Activated CD8-positive, alpha-beta memory T cell treated with anti-CD3 and anti-CD28 coated beads for 48 hours (primary cell): ENCODE results near the gene ARSG.
"Not testable (repeated sequence)": the region's sequence is repeated elsewhere in the genome, so short reads cannot be mapped to it uniquely, and the experiment has no call there.

Experiments used
- DNase-seq, 3 experiments: peaks; one replicate each; pipeline ENCODE4 v3.0.0-alpha.2; 2020; ENCODE audit warnings: low read depth in 2 of 3, low spot score in 2 of 3

Gene ARSG

DNA sequence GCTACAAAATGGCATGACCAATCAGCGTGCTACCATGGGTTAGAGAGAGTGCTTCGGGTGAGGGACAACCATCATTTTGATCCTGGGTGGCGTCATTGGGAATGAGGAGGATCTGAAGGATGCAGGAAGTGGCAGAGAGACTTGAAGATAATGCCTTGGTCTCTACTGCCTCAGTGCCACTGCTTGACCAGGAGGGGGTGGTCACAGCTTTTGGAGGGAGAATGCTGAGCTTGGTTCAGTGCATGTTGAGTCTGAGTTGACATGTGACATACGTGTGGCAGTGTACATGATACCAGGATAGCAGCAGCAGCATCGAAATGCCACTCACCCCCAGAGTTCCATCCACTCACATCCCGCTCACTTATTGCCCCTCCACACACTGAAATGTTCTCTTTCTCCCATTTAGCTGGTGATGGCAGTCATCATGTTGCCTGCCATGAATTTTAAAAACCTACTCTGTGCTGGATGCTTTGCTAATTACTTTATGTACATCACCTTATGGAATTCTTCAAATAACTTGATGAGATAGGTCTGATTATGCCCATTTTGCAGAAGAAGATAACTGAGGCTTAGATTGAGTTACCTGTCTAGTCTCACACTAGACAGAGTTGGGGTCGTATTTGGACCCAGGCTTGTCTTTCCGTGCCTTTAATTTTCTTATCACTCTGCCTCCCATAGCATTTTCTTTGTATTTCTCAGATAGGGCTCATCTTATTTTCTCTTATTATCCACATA lies 36.7 kb downstream of the ARSG start:
- DNase-seq = no peak

- no peak for DNase-seq
Observed at GRCh38 chr17:68328676-68329075, 37.4 kb downstream of the ARSG start.

- DNase-seq = no peak
Observed at GRCh38 chr17:68329331-68329730, 38.0 kb downstream of the ARSG start.

DNA sequence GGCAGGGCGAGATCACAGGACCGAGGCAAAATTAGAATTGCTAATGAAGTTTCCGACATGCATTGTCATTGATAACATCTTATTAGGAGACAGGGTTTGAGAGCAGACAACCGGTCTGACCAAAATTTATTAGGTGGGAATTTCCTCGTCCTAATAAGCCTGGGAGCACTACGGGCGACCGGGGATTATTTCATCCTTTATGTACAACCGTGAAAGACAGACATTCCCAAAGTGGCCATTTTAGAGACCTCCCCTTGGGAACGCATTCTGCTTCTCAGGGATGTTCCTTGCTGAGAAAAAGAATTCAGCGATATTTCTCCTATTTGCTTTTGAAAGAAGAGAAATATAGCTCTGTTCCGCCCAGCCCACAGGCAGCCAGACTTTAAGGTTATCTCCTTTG lies 40.6 kb downstream of the ARSG start:
- not testable (repeated sequence) for DNase-seq

DNA sequence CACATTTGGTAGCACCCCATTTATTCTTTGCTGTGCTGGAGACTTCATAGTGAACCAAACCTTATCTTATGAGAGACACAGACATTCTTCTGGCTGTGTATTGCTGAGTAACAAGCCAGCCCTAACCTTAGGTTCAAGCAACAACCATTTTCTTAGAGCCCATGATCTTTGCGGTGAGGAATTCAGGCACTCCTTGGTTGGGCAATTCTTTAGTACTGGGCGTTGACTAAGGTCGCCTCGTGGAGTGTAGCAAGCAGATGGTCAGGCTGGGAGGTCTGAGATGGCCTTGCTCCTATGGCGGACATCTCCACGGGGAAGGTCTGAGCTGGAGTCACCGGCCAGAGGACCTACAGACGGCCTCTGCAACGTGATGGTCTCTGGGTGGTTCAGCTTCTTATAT lies 43.1 kb downstream of the ARSG start:
- no peak for DNase-seq

- no peak for DNase-seq
Observed at GRCh38 chr17:68341482-68341881, 50.2 kb downstream of the ARSG start.

- no peak for DNase-seq
Observed at GRCh38 chr17:68343976-68344375, 52.7 kb downstream of the ARSG start.

DNA sequence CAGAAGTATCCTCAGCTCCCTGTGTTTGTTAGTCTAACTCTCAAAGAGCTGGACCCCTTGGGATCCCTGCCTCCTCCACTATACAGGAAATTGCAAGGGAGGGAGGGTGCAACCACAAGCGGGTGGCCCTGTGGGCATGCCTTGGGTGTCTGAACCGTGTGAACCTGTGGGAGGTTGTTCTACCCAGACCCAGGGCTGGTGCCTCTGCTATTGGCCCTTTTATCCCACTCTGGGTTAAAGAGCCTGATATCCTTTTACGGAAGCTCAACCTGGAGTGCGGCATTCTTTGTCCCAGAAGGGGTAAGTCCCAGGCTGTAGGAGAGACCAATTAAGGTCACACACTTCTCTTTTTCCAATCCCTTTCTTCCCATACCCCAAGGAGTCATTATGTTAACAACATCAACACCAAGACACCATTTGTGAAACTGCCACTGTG lies 53.4 kb downstream of the ARSG start:
- DNase-seq = peak in 1 of 3 experiments; percentile 9

- DNase-seq = peak; percentile 37 to 53 (median 51)
Observed at GRCh38 chr17:68346448-68346847, 55.2 kb downstream of the ARSG start.

GRCh38 chr17:68347380-68347779 lies 56.1 kb downstream of the ARSG start:
- DNase-seq = no peak

DNA sequence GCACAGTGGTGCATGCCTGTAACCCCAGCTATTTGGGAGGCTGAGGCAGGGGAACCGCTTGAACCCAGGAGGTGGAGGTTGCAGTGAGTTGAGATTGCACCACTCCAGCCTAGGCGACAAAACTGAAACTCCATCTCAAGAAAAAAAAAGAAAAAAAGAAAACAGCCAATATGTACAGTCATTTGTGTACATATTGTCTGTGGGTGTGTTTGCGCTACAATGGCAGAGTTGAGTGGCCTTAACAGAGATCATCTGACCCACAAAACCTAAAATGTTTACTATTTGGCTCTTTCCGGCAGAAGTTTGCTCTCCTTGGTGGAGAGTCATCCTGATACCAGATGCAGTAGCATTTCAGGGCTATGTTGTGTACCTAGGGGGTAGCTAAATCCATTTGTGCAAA lies 57.9 kb downstream of the ARSG start:
- DNase-seq = no peak

DNA sequence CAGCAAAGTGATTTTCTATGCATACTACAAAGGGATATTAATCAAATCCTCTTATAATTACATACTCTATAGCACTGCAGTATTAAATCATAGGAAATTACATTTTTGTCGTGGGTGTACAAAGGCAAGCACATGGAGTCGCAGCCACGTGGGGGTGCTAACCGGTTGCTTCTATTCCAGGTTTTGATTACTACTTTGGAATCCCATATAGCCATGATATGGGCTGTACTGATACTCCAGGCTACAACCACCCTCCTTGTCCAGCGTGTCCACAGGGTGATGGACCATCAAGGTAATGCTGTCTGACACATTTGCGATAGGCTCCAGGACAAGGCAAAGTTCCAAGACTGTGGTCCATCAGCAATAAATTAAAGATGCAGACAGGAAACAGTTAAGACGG lies 60.1 kb downstream of the ARSG start:
- no peak for DNase-seq

DNA sequence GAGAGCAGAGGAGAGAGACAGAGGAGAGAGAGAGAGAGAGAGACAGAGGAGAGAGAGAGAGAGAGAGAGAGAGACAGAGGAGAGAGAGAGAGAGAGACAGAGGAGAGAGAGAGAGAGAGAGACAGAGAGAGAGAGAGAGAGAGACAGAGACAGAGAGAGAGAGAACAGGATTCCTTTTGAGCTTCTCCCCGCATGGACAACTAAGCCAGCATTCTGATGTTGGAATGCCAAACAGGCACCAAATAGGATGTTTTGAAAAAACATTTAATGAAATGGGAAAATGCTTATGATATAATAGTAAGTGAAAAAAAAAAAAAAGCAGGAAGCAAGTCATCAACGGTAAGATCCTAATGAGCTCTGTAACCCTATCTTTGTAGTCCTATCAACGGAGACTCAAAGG lies 60.7 kb downstream of the ARSG start:
- DNase-seq = no peak

DNA sequence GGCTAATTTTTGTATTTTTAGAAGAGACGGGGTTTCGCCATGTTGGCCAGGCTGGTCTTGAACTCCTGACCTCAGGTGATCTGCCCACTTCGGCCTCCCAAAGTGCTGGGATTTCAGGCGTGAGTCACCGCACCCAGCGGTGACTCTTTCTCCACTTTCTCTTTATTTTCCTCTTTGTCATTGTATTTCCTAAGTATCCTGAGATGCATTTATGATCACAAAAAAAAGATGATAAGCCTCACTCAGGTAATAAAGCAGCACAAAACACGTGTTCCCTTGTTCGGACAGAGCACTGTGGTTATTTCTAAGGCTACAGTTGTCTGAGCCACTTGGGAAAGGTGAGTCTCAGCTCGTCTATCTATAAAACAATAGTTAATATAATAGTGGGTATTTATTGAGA lies 61.4 kb downstream of the ARSG start:
- DNase-seq = not testable (repeated sequence)

DNA sequence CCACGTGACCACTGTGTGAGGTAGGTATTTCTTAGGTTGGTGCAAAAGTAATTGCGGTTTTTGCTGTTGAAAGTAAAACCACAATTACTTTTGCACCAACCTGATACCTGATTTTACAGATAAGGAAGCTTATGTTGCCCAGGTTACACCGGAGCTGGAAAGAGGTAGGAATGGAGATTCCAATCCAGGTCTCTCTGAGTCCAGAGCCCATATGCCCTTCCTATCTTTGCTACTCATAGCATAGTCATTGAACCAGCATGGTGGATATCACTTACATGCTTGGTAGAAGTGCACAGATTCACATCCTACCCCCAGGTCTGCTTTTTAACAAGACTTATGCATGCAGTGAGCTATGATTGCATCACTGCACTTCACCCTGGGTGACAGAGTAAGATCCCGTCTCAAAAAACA lies 61.8 kb downstream of the ARSG start:
- DNase-seq = no peak

- not testable (repeated sequence) for DNase-seq
Observed at GRCh38 chr17:68354311-68354710, 63.0 kb downstream of the ARSG start.

DNA sequence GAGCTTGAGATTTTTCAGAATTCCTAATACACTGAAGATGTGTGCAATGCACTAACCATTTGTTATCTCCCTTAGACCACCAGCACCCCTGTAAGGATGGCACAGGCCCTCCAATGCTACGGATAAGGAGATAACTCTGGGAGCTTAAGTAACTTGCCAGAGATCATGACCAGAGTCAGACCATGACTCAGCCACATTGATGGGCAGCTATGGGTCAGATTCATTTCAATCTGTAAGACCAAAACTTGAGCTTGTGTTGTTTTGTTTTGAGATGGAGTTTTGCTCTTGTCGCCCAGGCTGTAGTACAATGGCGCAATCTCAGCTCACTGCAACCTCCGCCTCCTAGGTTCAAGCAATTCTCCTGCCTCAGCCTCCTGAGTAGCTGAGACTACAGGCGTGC lies 63.8 kb downstream of the ARSG start:
- not testable (repeated sequence) for DNase-seq

DNA sequence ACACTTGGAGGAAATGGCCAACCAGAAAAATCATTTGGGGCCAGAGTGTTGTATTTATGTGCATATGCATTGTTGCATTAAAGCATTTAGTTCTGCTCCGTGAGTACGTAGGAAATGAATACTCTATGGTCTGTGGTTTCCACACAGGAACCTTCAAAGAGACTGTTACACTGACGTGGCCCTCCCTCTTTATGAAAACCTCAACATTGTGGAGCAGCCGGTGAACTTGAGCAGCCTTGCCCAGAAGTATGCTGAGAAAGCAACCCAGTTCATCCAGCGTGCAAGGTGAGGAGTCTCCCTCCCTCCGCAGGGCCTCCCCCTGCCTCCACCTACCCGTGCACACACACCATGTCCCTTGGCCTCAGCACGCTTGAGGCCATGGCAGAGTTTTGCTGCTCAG lies 65.2 kb downstream of the ARSG start:
- peak in 1 of 3 experiments; percentile 30 for DNase-seq

- DNase-seq = no peak
Observed at GRCh38 chr17:68356949-68357455, 65.7 kb downstream of the ARSG start.

DNA sequence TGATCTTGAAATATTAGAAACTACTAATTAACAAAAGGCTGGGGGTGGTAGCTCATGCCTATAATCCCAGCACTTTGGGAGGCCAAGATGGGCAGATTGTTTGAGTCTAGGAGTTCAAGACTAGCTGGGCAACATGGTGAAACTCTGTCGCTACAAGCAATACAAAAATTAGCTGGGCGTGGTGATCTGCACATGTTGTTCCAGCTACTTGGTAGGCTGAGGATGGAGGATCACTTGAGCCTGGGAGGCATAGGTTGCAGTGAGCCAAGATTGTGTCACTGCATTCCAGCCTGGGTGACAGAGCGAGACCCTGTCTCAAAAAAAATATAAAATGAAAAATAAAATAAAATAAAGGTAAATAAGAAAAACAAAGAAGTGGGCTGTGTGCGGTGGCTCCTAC lies 66.6 kb downstream of the ARSG start:
- DNase-seq = no peak

GRCh38 chr17:68359791-68360535 lies 68.7 kb downstream of the ARSG start:
- DNase-seq = no peak

GRCh38 chr17:68365469-68365868 lies 74.2 kb downstream of the ARSG start:
- no peak for DNase-seq
